ENCODE measurements around the gene TOMM22. TPM values are rescaled to one million over a fixed set of nuclear protein-coding genes. Genes with fewer than 3 reads are reported as not detected.

TOMM22 gene
- total and polyA plus RNA-seq, 2 donors (not counting 3 experiments of a cell fraction or from before 2014, with no cell fraction given): 62.3 to 98.8 TPM

DNA sequence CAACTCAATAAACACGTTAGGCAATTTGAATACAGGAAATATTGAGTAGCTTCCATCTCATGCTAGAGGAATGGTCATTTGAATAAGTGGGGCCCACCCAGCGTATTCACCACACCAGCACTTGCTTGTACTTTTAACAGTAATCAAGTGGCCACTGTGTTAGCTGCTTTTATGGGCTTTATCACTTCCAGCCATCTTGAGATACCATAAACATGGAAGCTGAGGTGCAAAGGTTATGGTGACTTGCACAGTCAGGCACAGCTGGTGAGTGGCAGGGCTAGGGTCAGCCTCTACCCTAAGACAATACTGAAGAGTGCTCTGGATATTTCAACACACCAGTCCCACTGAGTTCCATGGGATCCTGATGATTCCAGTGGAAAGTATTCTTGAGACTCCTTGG, 12.3 kb downstream of the TOMM22 start:
- intact Hi-C loops (cut with micrococcal nuclease) (no loop called here), dilution Hi-C loops (cut with MboI; ENCODE audit: extremely low pct_ligation_motif_present, low sequenced_read_pairs) (no loop called here)
- POLR2A ChIA-PET: no interaction called here
- Histone ChIP-seq H2AFZ (ENCODE audit: low read depth, low read length) (no peak overlapping the region), H3K9me3 (replicated peaks; ENCODE audit: control insufficient read depth, insufficient read depth, low read length) (no peaks in the 10 kb centered on the region), H3K4me3 (replicated peaks in 1 of 3; ENCODE audit: insufficient read depth in 1 of 3, low read depth in 1 of 3, low read length in 3 of 3) (no peak overlapping the region), H3K27me3 (ENCODE audit: control insufficient read depth in 2 of 2, insufficient read depth in 2 of 2, low read length in 2 of 2) (no peaks in the 10 kb centered on the region), H3K9me1 (replicated peaks; ENCODE audit: control insufficient read depth, extremely low read depth, insufficient read depth, low read length) (no peaks in the 10 kb centered on the region), H3K79me2 (ENCODE audit: control insufficient read depth, insufficient read depth, low read length) (peaks cover 70% of the 10 kb centered on the region), H4K20me1 (replicated peaks; ENCODE audit: control insufficient read depth, extremely low read depth, insufficient read depth, low read length) (peaks cover 2% of the 10 kb centered on the region), H3K4me2 (ENCODE audit: insufficient read depth, low read length) (peak overlapping the region; percentile 12), H3K27ac (ENCODE audit: insufficient read depth, low read depth, low read length) (peak overlapping the region; percentile 69), H3K9ac (replicated peaks; ENCODE audit: extremely low read depth, insufficient read depth, low read length) (no peak overlapping the region), H3K36me3 (ENCODE audit: control insufficient read depth in 2 of 2, extremely low read depth in 1 of 2, insufficient read depth in 2 of 2, low read length in 2 of 2) (peaks cover 10 to 13% of the 10 kb centered on the region in 2 experiments), H3K4me1 (ENCODE audit: control insufficient read depth, extremely low read depth, insufficient read depth, low read length) (peaks cover 56% of the 10 kb centered on the region)
- peak; percentile 74 for FAIRE-seq
- DNase-seq (ENCODE audit: low read depth, low spot score): peak; percentile 77
- TF ChIP-seq MYC (IDR thresholded peaks at IDR 0.05; ENCODE audit: low read depth, low read length) (no peak), POLR2AphosphoS5 (IDR thresholded peaks at IDR 0.05; ENCODE audit: insufficient read depth, low read depth, low read length) (peak; percentile 60), JUN (IDR thresholded peaks at IDR 0.05; ENCODE audit: borderline replicate concordance, insufficient read depth, insufficient read length, low read depth) (peak; percentile 28), GATA2 (IDR thresholded peaks at IDR 0.05; ENCODE audit: insufficient read depth, insufficient read length, low read depth, low read length) (peak; percentile 84), EZH2 (IDR thresholded peaks at IDR 0.05; ENCODE audit: borderline replicate concordance, low read depth, low read length, severe bottlenecking) (no peak)
- CTCF ChIA-PET: interaction anchor here (1.1 to 7.3 kb wide), 3 partner anchors 11 to 26 kb away, joined by 3 to 59 read pairs (median 4); partner anchors contain the start of gene TOMM22
- BruUV-seq (replicated peaks): no TSS peak

DNA sequence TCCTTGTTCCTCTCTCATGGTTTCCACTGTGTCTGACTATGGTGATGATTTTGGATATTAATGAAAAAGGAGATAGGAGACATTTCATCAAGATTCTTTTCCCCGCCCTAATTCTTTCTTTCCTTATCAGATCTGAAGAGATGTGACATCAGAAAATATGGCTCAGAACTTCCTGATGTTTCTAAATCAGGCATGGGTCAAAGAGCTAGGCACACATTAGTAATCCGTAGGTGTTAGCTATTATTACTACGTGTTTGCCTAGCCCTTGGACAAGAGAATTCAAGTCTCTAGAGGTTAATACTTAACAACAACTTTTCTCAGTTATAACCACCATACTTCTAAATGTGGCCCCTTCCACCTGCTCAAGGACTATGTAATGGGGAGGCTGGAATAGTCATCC, 13.2 kb downstream of the TOMM22 start:
- H3K27ac ChIP-seq (ENCODE audit: insufficient read depth, low read depth, low read length): peak overlapping the region; percentile 69
- H3K79me2 ChIP-seq (ENCODE audit: control insufficient read depth, insufficient read depth, low read length): peaks cover 78% of the 10 kb centered on the region
- H3K9ac ChIP-seq (replicated peaks; ENCODE audit: extremely low read depth, insufficient read depth, low read length): peak overlapping the region; percentile 5
- dilution Hi-C loops (cut with MboI; ENCODE audit: extremely low pct_ligation_motif_present, low sequenced_read_pairs) (no loop called here), intact Hi-C loops (cut with micrococcal nuclease) (no loop called here)
- peaks cover 60% of the 10 kb centered on the region for H3K4me1 ChIP-seq (ENCODE audit: control insufficient read depth, extremely low read depth, insufficient read depth, low read length)
- H2AFZ ChIP-seq (ENCODE audit: low read depth, low read length): no peak overlapping the region
- H3K36me3 ChIP-seq (ENCODE audit: control insufficient read depth in 2 of 2, extremely low read depth in 1 of 2, insufficient read depth in 2 of 2, low read length in 2 of 2): peaks cover 7 to 13% of the 10 kb centered on the region in 2 experiments
- peak overlapping the region; percentile 51 for H3K4me2 ChIP-seq (ENCODE audit: insufficient read depth, low read length)
- no peak for FAIRE-seq
- no peaks in the 10 kb centered on the region for H3K9me3 ChIP-seq (replicated peaks; ENCODE audit: control insufficient read depth, insufficient read depth, low read length)
- peak; percentile 37 for DNase-seq (ENCODE audit: low read depth, low spot score)
- H3K4me3 ChIP-seq (replicated peaks in 1 of 3; ENCODE audit: insufficient read depth in 1 of 3, low read depth in 1 of 3, low read length in 3 of 3): no peak overlapping the region
- H3K27me3 ChIP-seq (ENCODE audit: control insufficient read depth in 2 of 2, insufficient read depth in 2 of 2, low read length in 2 of 2): no peaks in the 10 kb centered on the region
- ChIA-PET POLR2A (interaction anchor here (0.6 kb wide), 1 partner anchor 141 kb away, joined by 3 read pairs; no protein-coding TSS in a partner anchor), CTCF (interaction anchor here (7.3 kb wide), 1 partner anchor 12 kb away, joined by 59 read pairs; the partner anchor contains the start of gene TOMM22)
- no TSS peak for BruUV-seq (replicated peaks)
- H4K20me1 ChIP-seq (replicated peaks; ENCODE audit: control insufficient read depth, extremely low read depth, insufficient read depth, low read length): peaks cover 2% of the 10 kb centered on the region
- H3K9me1 ChIP-seq (replicated peaks; ENCODE audit: control insufficient read depth, extremely low read depth, insufficient read depth, low read length): no peaks in the 10 kb centered on the region
- TF ChIP-seq POLR2AphosphoS5 (IDR thresholded peaks at IDR 0.05; ENCODE audit: insufficient read depth, low read depth, low read length) (peak; percentile 26), GATA2 (IDR thresholded peaks at IDR 0.05; ENCODE audit: insufficient read depth, insufficient read length, low read depth, low read length) (peak; percentile 75), JUN (IDR thresholded peaks at IDR 0.05; ENCODE audit: borderline replicate concordance, insufficient read depth, insufficient read length, low read depth) (peak; percentile 47), FOS (IDR thresholded peaks at IDR 0.05; ENCODE audit: borderline replicate concordance, insufficient read depth, low read length) (no peak), MYC (IDR thresholded peaks at IDR 0.05; ENCODE audit: low read depth, low read length) (no peak), POLR2A (IDR thresholded peaks at IDR 0.05; ENCODE audit: low read depth, low read length) (no peak), EZH2 (IDR thresholded peaks at IDR 0.05; ENCODE audit: borderline replicate concordance, low read depth, low read length, severe bottlenecking) (no peak)
- TF ChIP-seq, protein P1, sequence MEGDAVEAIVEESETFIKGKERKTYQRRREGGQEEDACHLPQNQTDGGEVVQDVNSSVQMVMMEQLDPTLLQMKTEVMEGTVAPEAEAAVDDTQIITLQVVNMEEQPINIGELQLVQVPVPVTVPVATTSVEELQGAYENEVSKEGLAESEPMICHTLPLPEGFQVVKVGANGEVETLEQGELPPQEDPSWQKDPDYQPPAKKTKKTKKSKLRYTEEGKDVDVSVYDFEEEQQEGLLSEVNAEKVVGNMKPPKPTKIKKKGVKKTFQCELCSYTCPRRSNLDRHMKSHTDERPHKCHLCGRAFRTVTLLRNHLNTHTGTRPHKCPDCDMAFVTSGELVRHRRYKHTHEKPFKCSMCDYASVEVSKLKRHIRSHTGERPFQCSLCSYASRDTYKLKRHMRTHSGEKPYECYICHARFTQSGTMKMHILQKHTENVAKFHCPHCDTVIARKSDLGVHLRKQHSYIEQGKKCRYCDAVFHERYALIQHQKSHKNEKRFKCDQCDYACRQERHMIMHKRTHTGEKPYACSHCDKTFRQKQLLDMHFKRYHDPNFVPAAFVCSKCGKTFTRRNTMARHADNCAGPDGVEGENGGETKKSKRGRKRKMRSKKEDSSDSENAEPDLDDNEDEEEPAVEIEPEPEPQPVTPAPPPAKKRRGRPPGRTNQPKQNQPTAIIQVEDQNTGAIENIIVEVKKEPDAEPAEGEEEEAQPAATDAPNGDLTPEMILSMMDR (IDR thresholded peaks at IDR 0.05; ENCODE audit: extremely low read depth in 1 of 2, insufficient read depth in 1 of 2, low read depth in 1 of 2, low read length in 2 of 2): no peak
- TF ChIP-seq, protein P2, sequence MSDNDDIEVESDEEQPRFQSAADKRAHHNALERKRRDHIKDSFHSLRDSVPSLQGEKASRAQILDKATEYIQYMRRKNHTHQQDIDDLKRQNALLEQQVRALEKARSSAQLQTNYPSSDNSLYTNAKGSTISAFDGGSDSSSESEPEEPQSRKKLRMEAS (IDR thresholded peaks at IDR 0.05; ENCODE audit: insufficient read depth, insufficient read length): no peak

Data from endothelial cell of umbilical vein (primary cell).